IMR-90 (cell line): ENCODE data around the gene SLC24A3. TPM values are rescaled to one million over a fixed set of nuclear protein-coding genes. Genes with fewer than 3 reads are reported as not detected.

Experiments
- ATAC-seq: fragments of 200-7000 bp; cut with Tn5 transposase; 2 replicates; pipeline ENCODE4 v1.9.1; 2020; ENCODE audit warnings: low read depth, mild to moderate bottlenecking, moderate library complexity
- BruUV-seq: library from RNA; stranded (reverse); fragments of 400-500 nt; replicated peaks from 2 replicates; lab custom pipeline; 2021; lab: Mats Ljungman, UMichigan
- CTCF ChIA-PET: fragments of 300-600 bp; formaldehyde crosslinking; extraction: SDS; loops from one replicate; lab custom pipeline; 2021; ENCODE audit warnings: antibody characterized with exemption; lab: Yijun Ruan, JAX
- POLR2A ChIA-PET: fragments of 300-600 bp; sonication (Branson Sonifier 250); formaldehyde crosslinking; loops from one replicate; lab custom pipeline; 2022; ENCODE audit warnings: antibody characterized with exemption; ENCODE audit not compliant: unreplicated experiment; lab: Charles Lee
- DNase-seq: peaks from one replicate; pipeline ENCODE4 v3.0.0; 2013
- H2AFZ ChIP-seq: replicated peaks from 2 replicates; pipeline ENCODE3; 2013; ENCODE audit warnings: low read length, mild to moderate bottlenecking; ENCODE audit not compliant: poor library complexity
- H2AK5ac ChIP-seq: 2 replicates; pipeline ENCODE4 v1.6.1; 2013; ENCODE audit warnings: low read depth, low read length, inconsistent platforms
- H2AK9ac ChIP-seq: replicated peaks from 2 replicates; pipeline ENCODE3; 2013; ENCODE audit warnings: mild to moderate bottlenecking, low read depth, low read length, moderate library complexity; ENCODE audit not compliant: poor library complexity
- H2BK120ac ChIP-seq: 2 replicates; pipeline ENCODE4 v1.6.1; 2013; ENCODE audit warnings: low read depth, low read length, inconsistent platforms
- H2BK15ac ChIP-seq: 3 replicates; pipeline ENCODE4 v1.6.1; 2013; ENCODE audit warnings: low read depth, low read length, inconsistent platforms
- H2BK20ac ChIP-seq: 2 replicates; pipeline ENCODE4 v1.6.1; 2013; ENCODE audit warnings: low read depth, mild to moderate bottlenecking, inconsistent platforms, low read length, moderate library complexity
- H2BK5ac ChIP-seq: 2 replicates; pipeline ENCODE4 v1.6.1; 2013; ENCODE audit warnings: mild to moderate bottlenecking, low read depth, low read length, inconsistent platforms; ENCODE audit not compliant: poor library complexity, severe bottlenecking
- H3K14ac ChIP-seq: replicated peaks from 2 replicates; pipeline ENCODE4 v1.6.1; 2013; ENCODE audit warnings: low read depth, low read length, inconsistent platforms
- H3K18ac ChIP-seq: 2 replicates; pipeline ENCODE4 v1.6.1; 2013; ENCODE audit warnings: low read depth, low read length, control low read depth
- H3K23ac ChIP-seq: 2 replicates; pipeline ENCODE4 v1.6.1; 2013; ENCODE audit warnings: low read depth, low read length, inconsistent platforms
- H3K27ac ChIP-seq: 2 replicates; pipeline ENCODE4 v1.5.1; 2013; ENCODE audit warnings: mild to moderate bottlenecking, control low read depth, low read length; ENCODE audit not compliant: insufficient read depth
- H3K27me3 ChIP-seq: 2 replicates; pipeline ENCODE4 v1.6.1; 2013; ENCODE audit warnings: low read length; ENCODE audit not compliant: control insufficient read depth, insufficient read depth
- H3K36me3 ChIP-seq: 2 replicates; pipeline ENCODE4 v1.6.1; 2013; ENCODE audit warnings: low read length, mixed read lengths; ENCODE audit not compliant: control insufficient read depth, insufficient read depth
- H3K4ac ChIP-seq: 2 replicates; pipeline ENCODE4 v1.6.1; 2013; ENCODE audit warnings: low read depth, low read length, inconsistent platforms
- H3K4me1 ChIP-seq: 2 replicates; pipeline ENCODE4 v1.6.1; 2013; ENCODE audit warnings: low read length, mixed read lengths; ENCODE audit not compliant: control insufficient read depth, insufficient read depth
- H3K4me2 ChIP-seq: 2 replicates; pipeline ENCODE4 v1.6.1; 2013; ENCODE audit warnings: low read depth, mild to moderate bottlenecking, control low read depth, low read length, moderate library complexity
- H3K4me3 ChIP-seq: 2 replicates; pipeline ENCODE4 v1.5.1; 2013; ENCODE audit warnings: low read depth, mild to moderate bottlenecking, control low read depth, low read length, moderate library complexity; ENCODE audit not compliant: insufficient read depth
- H3K56ac ChIP-seq: 2 replicates; pipeline ENCODE4 v1.6.1; 2013; ENCODE audit warnings: low read length, inconsistent platforms; ENCODE audit not compliant: insufficient read depth; ENCODE audit errors: extremely low read depth
- H3K79me1 ChIP-seq, 2 experiments: 2 replicates each; pipeline ENCODE4 v1.6.1; 2013; ENCODE audit warnings: low read length in 2 of 2, inconsistent platforms in 1 of 2, low read depth in 1 of 2
- H3K9ac ChIP-seq: 2 replicates; pipeline ENCODE4 v1.6.1; 2013; ENCODE audit warnings: low read depth, low read length, control low read depth
- H3K9me1 ChIP-seq: 2 replicates; pipeline ENCODE4 v1.6.1; 2013; ENCODE audit warnings: low read length, inconsistent platforms; ENCODE audit not compliant: insufficient read depth
- H3K9me3 ChIP-seq: 2 replicates; pipeline ENCODE4 v1.6.1; 2013; ENCODE audit warnings: low read length; ENCODE audit not compliant: control insufficient read depth, insufficient read depth
- H4K20me1 ChIP-seq: 2 replicates; pipeline ENCODE4 v1.6.1; 2013; ENCODE audit warnings: low read length, inconsistent platforms; ENCODE audit not compliant: insufficient read depth
- H4K5ac ChIP-seq: 2 replicates; pipeline ENCODE4 v1.6.1; 2013; ENCODE audit warnings: mild to moderate bottlenecking, low read depth, low read length, control low read depth
- H4K8ac ChIP-seq, 2 experiments: 2 replicates each; pipeline ENCODE4 v1.6.1; 2013; ENCODE audit warnings: low read depth in 2 of 2, low read length in 2 of 2, control low read depth in 1 of 2, inconsistent platforms in 1 of 2
- H4K91ac ChIP-seq: 2 replicates; pipeline ENCODE4 v1.6.1; 2013; ENCODE audit warnings: low read depth, low read length, inconsistent platforms; ENCODE audit not compliant: insufficient read depth
- RFX5 ChIP-seq: IDR thresholded peaks from 2 replicates; pipeline ENCODE4 v1.8.0; 2012; ENCODE audit warnings: low read depth, mild to moderate bottlenecking, low read length, moderate library complexity
- WGBS, 2 experiments: methylation state at CpG; one replicate each; pipeline versions ENCODE4 v1.1.5 to v1.1.7; 2013; ENCODE audit warnings: missing lambda C conversion rate in 2 of 2; ENCODE audit not compliant: insufficient read length in 1 of 2; ENCODE audit errors: extremely low coverage in 2 of 2; 5-methylcytosine and 5-hydroxymethylcytosine counted together
- dilution Hi-C: fragments of 300-500 bp; cut with HindIII; formaldehyde crosslinking; loops from one replicate; pipeline ENCODE4 v1.14.3; 2018; ENCODE audit warnings: low sequenced_read_pairs; ENCODE audit not compliant: unreplicated experiment
- in situ Hi-C: fragments of 300-500 bp; cut with MboI; formaldehyde crosslinking; loops from 3 replicates; pipeline ENCODE4 v1.14.3; 2019; ENCODE audit warnings: low sequenced_read_pairs, inconsistent platforms, mixed read lengths
- intact Hi-C: fragments of 100-400 bp; cut with micrococcal nuclease; formaldehyde crosslinking; loops from 2 replicates; pipeline ENCODE4 v1.10.0; 2022
- polyA plus RNA-seq, 3 experiments: library from polyadenylated mRNA; depleted of rRNA; stranded (reverse); fragments of >200 nt; gene quantifications; 2 replicates each; pipeline ENCODE4 v1.2.3, GENCODE V29; 2012; ENCODE audit warnings: low replicate concordance in 1 of 3
- total RNA-seq: library from RNA; depleted of rRNA; stranded (reverse); fragments of >200 nt; gene quantifications from 2 replicates; pipeline ENCODE4 v1.2.3, GENCODE V29; 2012

The SLC24A3 gene
- total and polyA plus RNA-seq, 2 of the 4 experiments (the other 2 are of a cell fraction): not detected

DNA sequence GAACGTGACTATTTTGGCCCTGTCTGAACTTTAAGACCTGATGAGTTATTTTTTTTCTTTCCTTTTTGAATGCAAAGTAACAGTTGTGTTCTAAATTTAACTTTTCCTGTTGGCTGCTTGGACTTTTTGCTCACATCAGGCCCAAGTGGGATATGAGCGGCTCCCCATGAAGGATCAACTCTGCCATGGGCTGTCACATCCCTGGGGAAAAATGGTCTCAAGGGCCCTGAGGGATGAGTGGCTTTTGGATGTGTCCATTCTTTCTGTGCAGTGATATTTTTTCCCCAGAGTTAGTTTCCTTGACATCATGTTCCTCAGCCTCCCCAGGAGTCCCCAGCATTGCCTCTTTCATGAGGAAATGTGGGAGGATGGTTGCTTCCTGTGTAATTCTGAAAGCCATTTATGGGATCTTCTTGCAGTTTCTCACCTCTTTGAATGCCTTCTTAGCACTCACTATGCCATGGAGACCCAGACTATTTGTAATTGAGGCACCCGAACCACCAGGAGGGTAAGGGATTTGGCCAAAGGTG, 92.5 kb downstream of the SLC24A3 start:
- Histone ChIP-seq H2AFZ (no peak overlapping the region), H2AK9ac (no peak overlapping the region), H3K23ac (no peak overlapping the region), H4K91ac (no peak overlapping the region), H2BK15ac (no peak overlapping the region), H2AK5ac (no peak overlapping the region), H4K8ac (no peak overlapping the region), H3K9ac (no peak overlapping the region), H4K20me1 (no peaks in the 10 kb centered on the region), H3K9me3 (peaks cover 5% of the 10 kb centered on the region; the same call in 1 of the 2 replicates), H2BK20ac (no peak overlapping the region), H3K56ac (no peak overlapping the region), H2BK5ac (no peak overlapping the region), H4K5ac (no peak overlapping the region), H3K27ac (no peak overlapping the region), H3K4me1 (no peaks in the 10 kb centered on the region), H3K9me1 (no peaks in the 10 kb centered on the region), H3K4me2 (no peak overlapping the region), H3K4ac (no peak overlapping the region), H3K27me3 (no peaks in the 10 kb centered on the region), H3K36me3 (no peaks in the 10 kb centered on the region), H3K14ac (no peak overlapping the region), H3K4me3 (no peak overlapping the region), H2BK120ac (no peak overlapping the region), H3K79me1 (no peaks in the 10 kb centered on the region), H3K18ac (no peak overlapping the region)
- no CpG with 5 or more reads among the region's 3 CpGs for WGBS, 2 experiments
- intact Hi-C loops (no loop called here), in situ Hi-C loops (no loop called here), dilution Hi-C loops (no loop called here)
- no peak for TF ChIP-seq RFX5
- no TSS peak for BruUV-seq
- ChIA-PET POLR2A (no interaction called here), CTCF (no interaction called here)
- DNase-seq: no peak
- ATAC-seq: no peak
